Endothelial cell of umbilical vein (primary cell): ENCODE measurements around the gene JAKMIP1.

Experiments
- CTCF ChIP-seq, 2 donors: IDR thresholded peaks; 1 replicate in 1 of 2; 2 replicates in 1 of 2; pipeline ENCODE4 v1.5.1; 2011; ENCODE audit warnings: low read length in 2 of 2, mild to moderate bottlenecking in 2 of 2, moderate library complexity in 2 of 2, control low read depth in 1 of 2, inconsistent platforms in 1 of 2, low read depth in 1 of 2; ENCODE audit not compliant: insufficient read depth in 1 of 2; ENCODE audit errors: extremely low read depth in 1 of 2
- EZH2 ChIP-seq: IDR thresholded peaks from 2 replicates; pipeline ENCODE4 v1.6.1; 2012; ENCODE audit warnings: borderline replicate concordance, low read depth, mild to moderate bottlenecking, moderate library complexity, low read length, inconsistent platforms; ENCODE audit not compliant: severe bottlenecking
- FOS ChIP-seq: IDR thresholded peaks from 2 replicates; pipeline ENCODE4 v1.6.1; 2011; ENCODE audit warnings: mild to moderate bottlenecking, low read length, moderate library complexity, borderline replicate concordance; ENCODE audit not compliant: insufficient read depth
- JUN ChIP-seq: IDR thresholded peaks from 2 replicates; pipeline ENCODE4 v1.6.1; 2011; ENCODE audit warnings: borderline replicate concordance, low read depth; ENCODE audit not compliant: insufficient read length, insufficient read depth
- MAX ChIP-seq: IDR thresholded peaks from 2 replicates; pipeline ENCODE4 v1.6.1; 2011; ENCODE audit not compliant: insufficient read depth, insufficient read length
- POLR2A ChIP-seq: IDR thresholded peaks from 2 replicates; pipeline ENCODE4 v1.6.1; 2012; ENCODE audit warnings: low read depth, mild to moderate bottlenecking, control low read depth, low read length
- POLR2AphosphoS5 ChIP-seq: IDR thresholded peaks from 2 replicates; pipeline ENCODE4 v1.6.1; 2012; ENCODE audit warnings: low read depth, mild to moderate bottlenecking, control low read depth, low read length, moderate library complexity; ENCODE audit not compliant: insufficient read depth

GRCh38 chr4:6226506-6226905 is 26.2 kb upstream of the JAKMIP1 start:
- no peak for TF ChIP-seq CTCF (IDR thresholded peaks at IDR 0.05; ENCODE audit: extremely low read depth in 1 of 2, insufficient read depth in 1 of 2, low read depth in 1 of 2, low read length in 2 of 2)
- no peak for TF ChIP-seq POLR2A
- no peak for TF ChIP-seq FOS
- no peak for TF ChIP-seq EZH2
- no peak for TF ChIP-seq MAX
- no peak for TF ChIP-seq POLR2AphosphoS5
- no peak for TF ChIP-seq JUN
